ENCODE results near the gene HCN3. TPM values are rescaled to one million over a fixed set of nuclear protein-coding genes. Genes with fewer than 3 reads are reported as not detected.

The HCN3 gene
- total RNA-seq, 4 donors from 2014 or later, result 0.75 to 1.8 (median 1.1) TPM

DNA sequence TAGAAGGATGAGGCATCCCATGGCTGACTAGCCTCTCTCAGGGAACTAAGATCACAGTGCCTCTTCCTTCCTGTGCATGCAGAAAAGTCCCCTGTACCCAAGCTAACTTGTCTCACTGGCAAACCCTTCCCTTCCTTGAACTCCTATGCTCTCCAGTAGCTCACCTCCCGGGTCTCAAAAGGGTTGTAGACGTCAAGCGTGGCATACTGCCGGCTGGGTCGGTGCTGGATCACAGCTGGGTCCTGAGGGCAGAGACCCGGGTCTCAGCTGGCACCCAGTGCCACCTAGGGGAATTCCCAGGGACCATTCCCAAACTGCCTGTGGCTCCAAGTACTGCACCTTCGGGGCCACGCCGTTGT, 15.8 kb upstream of the HCN3 start:
- TF ChIP-seq, protein P1, sequence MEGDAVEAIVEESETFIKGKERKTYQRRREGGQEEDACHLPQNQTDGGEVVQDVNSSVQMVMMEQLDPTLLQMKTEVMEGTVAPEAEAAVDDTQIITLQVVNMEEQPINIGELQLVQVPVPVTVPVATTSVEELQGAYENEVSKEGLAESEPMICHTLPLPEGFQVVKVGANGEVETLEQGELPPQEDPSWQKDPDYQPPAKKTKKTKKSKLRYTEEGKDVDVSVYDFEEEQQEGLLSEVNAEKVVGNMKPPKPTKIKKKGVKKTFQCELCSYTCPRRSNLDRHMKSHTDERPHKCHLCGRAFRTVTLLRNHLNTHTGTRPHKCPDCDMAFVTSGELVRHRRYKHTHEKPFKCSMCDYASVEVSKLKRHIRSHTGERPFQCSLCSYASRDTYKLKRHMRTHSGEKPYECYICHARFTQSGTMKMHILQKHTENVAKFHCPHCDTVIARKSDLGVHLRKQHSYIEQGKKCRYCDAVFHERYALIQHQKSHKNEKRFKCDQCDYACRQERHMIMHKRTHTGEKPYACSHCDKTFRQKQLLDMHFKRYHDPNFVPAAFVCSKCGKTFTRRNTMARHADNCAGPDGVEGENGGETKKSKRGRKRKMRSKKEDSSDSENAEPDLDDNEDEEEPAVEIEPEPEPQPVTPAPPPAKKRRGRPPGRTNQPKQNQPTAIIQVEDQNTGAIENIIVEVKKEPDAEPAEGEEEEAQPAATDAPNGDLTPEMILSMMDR (IDR thresholded peaks at IDR 0.05; ENCODE audit: low read depth), result no peak

DNA sequence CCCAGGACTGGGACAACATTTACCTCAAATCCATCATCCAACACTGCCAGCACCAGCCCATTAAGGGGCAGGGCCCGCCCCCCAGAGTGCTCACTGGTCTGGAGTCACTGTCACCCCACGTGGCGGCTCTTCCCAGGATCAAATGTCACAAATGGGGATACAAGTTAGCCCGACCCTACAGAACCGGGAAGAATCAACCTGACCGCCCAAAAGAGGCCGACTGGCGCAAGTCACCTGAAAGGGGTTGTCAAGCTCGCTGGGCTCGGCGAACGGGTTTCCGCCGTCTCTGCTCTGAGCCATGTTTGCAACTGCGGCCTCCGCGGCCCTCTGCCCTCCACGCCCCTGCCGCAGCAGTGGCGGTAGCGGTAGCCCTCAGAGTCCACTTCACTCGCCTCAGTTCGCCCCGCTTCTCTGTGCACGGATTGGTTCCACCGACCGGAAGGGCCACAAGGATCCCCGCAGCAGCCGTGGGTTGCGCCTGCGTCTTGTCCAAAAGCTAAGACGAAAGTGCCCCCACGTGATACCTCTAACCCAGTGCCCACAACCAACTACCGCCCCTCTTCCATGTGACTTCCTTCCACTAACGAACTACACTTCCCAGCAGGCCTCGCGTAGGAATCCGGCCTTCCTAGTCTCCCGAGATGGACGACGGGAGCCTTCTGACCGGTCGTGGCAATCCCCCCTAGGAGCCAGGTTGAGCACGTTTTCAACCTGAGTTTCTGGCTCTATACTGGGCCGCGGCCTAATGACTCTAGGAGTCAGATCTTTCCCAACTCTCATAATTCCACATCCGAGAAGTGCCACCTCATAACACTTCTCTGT, 15.2 kb upstream of the HCN3 start, which contains the start of gene SCAMP3:
TSS of gene SCAMP3 (minus strand) at position 509 of the 822 bp plus-strand sequence. CDS start at position 300, 209 bp downstream.
- TF ChIP-seq, protein P1 (IDR thresholded peaks at IDR 0.05; ENCODE audit: low read depth), result no peak

DNA sequence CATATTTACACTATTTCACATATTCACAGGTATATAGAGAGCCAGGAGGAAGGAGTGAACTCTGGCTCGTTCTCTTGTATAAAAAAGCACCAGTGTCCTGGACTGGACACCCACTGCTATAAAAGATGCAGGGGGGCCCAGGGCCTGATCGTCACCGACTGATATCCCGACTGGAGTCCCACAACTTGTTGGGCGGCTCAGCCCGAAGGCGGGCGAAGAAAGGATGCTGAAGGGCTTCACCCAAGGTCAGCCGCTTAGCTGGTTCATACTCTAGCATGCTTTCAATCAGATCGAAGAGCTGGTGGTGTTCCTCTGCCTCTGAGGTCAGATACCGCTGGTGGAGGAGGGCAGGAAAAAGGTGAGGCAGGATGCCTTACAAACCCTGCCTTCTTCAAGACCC, 14.2 kb upstream of the HCN3 start:
- TF ChIP-seq, protein P1 (IDR thresholded peaks at IDR 0.05; ENCODE audit: low read depth), result no peak

GRCh38 chr1:155266553-155266952, 10.7 kb upstream of the HCN3 start:
- TF ChIP-seq, protein P1 (IDR thresholded peaks at IDR 0.05; ENCODE audit: low read depth), result no peak

DNA sequence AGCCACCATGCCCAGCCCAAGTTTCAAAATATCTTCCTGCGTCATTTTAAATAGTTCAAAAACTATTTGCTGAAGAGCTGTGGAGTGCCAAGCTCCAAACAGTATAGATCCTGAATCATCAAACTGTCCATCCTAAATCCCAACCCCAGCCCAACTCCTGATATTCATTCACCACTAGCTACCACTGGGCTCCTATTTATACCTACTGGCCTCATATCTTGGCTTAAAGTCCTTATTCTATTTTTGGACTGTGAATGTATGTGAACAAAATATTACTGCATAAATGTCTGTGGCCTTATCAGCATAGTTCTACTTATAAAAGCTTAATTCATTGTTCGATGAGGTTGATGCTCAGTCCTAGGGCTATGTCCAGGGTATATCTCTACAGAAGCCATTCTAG, 9.9 kb upstream of the HCN3 start:
- TF ChIP-seq, protein P1 (IDR thresholded peaks at IDR 0.05; ENCODE audit: low read depth), result no peak

DNA sequence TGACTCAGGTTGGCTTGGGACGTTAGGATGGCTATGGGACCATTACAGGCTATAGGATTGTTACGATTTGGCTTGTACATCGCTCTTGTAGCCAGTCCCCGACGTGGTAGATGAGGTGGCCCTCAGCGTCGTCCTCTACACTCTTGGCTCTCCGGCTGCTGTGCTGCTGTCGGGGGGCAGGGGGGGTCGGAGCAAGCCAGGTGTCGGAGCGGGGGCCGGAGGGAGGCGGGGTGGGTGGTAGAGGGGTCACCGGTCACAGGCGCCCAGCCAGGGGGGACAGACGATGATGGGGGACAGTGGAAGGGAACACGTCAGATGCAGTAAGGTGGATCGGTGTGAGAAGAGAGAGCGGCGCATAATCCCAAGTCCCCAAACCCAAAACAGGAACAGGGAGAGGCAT, 8.6 kb upstream of the HCN3 start:
- TF ChIP-seq, protein P1 (IDR thresholded peaks at IDR 0.05; ENCODE audit: low read depth), result no peak

- TF ChIP-seq, protein P1 (IDR thresholded peaks at IDR 0.05; ENCODE audit: low read depth), result no peak
These were observed 7.9 kb upstream of the HCN3 start for GRCh38 chr1:155269381-155269780.

Measured in subcutaneous adipose tissue (tissue), 4 donors.